Thymus (tissue), 11 donors: ENCODE data around the gene KIF26A. TPM values are rescaled to one million over a fixed set of nuclear protein-coding genes. Genes with fewer than 3 reads are reported as not detected.
"Not testable (repeated sequence)": the region's sequence is repeated elsewhere in the genome, so short reads cannot be mapped to it uniquely, and the experiment has no call there.

ENCODE experiments used
- DNase-seq, 9 donors: peaks; one replicate each; pipeline ENCODE4 v3.0.0-alpha.2; 2013; ENCODE audit warnings: low spot score in 9 of 9, low read depth in 6 of 9, missing footprints in 1 of 9
- H3K27ac ChIP-seq, 2 donors: one replicate each; pipeline ENCODE4 v1.5.1; 2013; ENCODE audit warnings: control low read depth in 1 of 2, low read depth in 1 of 2, low read length in 1 of 2, mild to moderate bottlenecking in 1 of 2, moderate library complexity in 1 of 2
- H3K27me3 ChIP-seq, 2 donors: one replicate each; pipeline ENCODE4 v1.5.1; 2013; ENCODE audit warnings: low read length in 1 of 2; ENCODE audit not compliant: control insufficient read depth in 2 of 2, insufficient read depth in 1 of 2
- H3K36me3 ChIP-seq, 2 donors: one replicate each; pipeline ENCODE4 v1.5.1; 2013; ENCODE audit warnings: low read length in 1 of 2, mild to moderate bottlenecking in 1 of 2, moderate library complexity in 1 of 2; ENCODE audit not compliant: control insufficient read depth in 2 of 2, insufficient read depth in 2 of 2
- H3K4me1 ChIP-seq, 2 donors: one replicate each; pipeline ENCODE4 v1.5.1; 2013; ENCODE audit warnings: low read length in 2 of 2; ENCODE audit not compliant: control insufficient read depth in 2 of 2, insufficient read depth in 2 of 2
- H3K4me3 ChIP-seq, 2 donors: one replicate each; pipeline ENCODE4 v1.5.1; 2013; ENCODE audit warnings: low read length in 2 of 2, control low read depth in 1 of 2, mild to moderate bottlenecking in 1 of 2
- H3K9me3 ChIP-seq, 2 donors: one replicate each; pipeline ENCODE4 v1.5.1; 2013; ENCODE audit warnings: low read length in 1 of 2, mild to moderate bottlenecking in 1 of 2; ENCODE audit not compliant: control insufficient read depth in 2 of 2, insufficient read depth in 1 of 2
- WGBS: extraction: QIAGEN DNeasy Blood & Tissue Kit; methylation state at CpG from one replicate; pipeline ENCODE4 v1.1.7; 2013; 5-methylcytosine and 5-hydroxymethylcytosine counted together
- polyA plus RNA-seq: library from polyadenylated mRNA; stranded (reverse); fragments of 200-250 nt; gene quantifications from one replicate; pipeline ENCODE4 v1.2.3, GENCODE V29; 2013
- total RNA-seq: library from RNA; stranded (reverse); fragments of 120-200 nt; gene quantifications from one replicate; pipeline ENCODE4 v1.2.4, GENCODE V29; 2013
- donor health status: healthy.

Gene KIF26A
- total and polyA plus RNA-seq, 2 donors, result 1.7 TPM

- no peaks in the 10 kb centered on the region for H3K4me1 ChIP-seq
- WGBS, result 86% methylated on average over 6 of the region's 6 CpGs
- H3K27ac ChIP-seq, result no peak overlapping the region
- DNase-seq, result no peak
- no peaks in the 10 kb centered on the region for H3K9me3 ChIP-seq
- no peak overlapping the region for H3K4me3 ChIP-seq
- H3K27me3 ChIP-seq, result no peaks in the 10 kb centered on the region
- H3K36me3 ChIP-seq, result no peaks in the 10 kb centered on the region
These were observed 67.4 kb downstream of the KIF26A start for GRCh38 chr14:104205781-104206180.

GRCh38 chr14:104206281-104206904 lies 68.0 kb downstream of the KIF26A start:
- Histone ChIP-seq H3K36me3 (no peaks in the 10 kb centered on the region), H3K27me3 (no peaks in the 10 kb centered on the region), H3K9me3 (no peaks in the 10 kb centered on the region), H3K4me3 (no peak overlapping the region), H3K27ac (no peak overlapping the region), H3K4me1 (no peaks in the 10 kb centered on the region)
- 65% methylated on average over 15 of the region's 15 CpGs for WGBS
- no peak for DNase-seq

- no peak for DNase-seq
- no peaks in the 10 kb centered on the region for H3K27me3 ChIP-seq
- 90% methylated on average over 22 of the region's 22 CpGs for WGBS
- no peak overlapping the region for H3K4me3 ChIP-seq
- H3K27ac ChIP-seq, result no peak overlapping the region
- H3K4me1 ChIP-seq, result no peaks in the 10 kb centered on the region
- H3K36me3 ChIP-seq, result no peaks in the 10 kb centered on the region
- H3K9me3 ChIP-seq, result no peaks in the 10 kb centered on the region
These were observed 69.0 kb downstream of the KIF26A start for GRCh38 chr14:104207142-104208014.

GRCh38 chr14:104208015-104208295 lies 69.6 kb downstream of the KIF26A start:
- H3K27me3 ChIP-seq, H3K9me3 ChIP-seq, H3K27ac ChIP-seq, H3K36me3 ChIP-seq, H3K4me3 ChIP-seq, H3K4me1 ChIP-seq, DNase-seq: not testable (repeated sequence)
- WGBS, result 94% methylated on average over 13 of the region's 13 CpGs

- not testable (repeated sequence) for DNase-seq, H3K4me1 ChIP-seq, H3K27ac ChIP-seq, H3K9me3 ChIP-seq, H3K36me3 ChIP-seq, H3K4me3 ChIP-seq, H3K27me3 ChIP-seq
- WGBS, result 98% methylated on average over 21 of the region's 21 CpGs
These were observed 69.9 kb downstream of the KIF26A start for GRCh38 chr14:104208331-104208730.

- not testable (repeated sequence) for H3K36me3 ChIP-seq, H3K27me3 ChIP-seq, H3K27ac ChIP-seq, H3K9me3 ChIP-seq, DNase-seq, H3K4me3 ChIP-seq, H3K4me1 ChIP-seq
- WGBS, result 90% methylated on average over 15 of the region's 15 CpGs
These were observed 70.7 kb downstream of the KIF26A start for GRCh38 chr14:104209071-104209470.

GRCh38 chr14:104209985-104210816 lies 71.8 kb downstream of the KIF26A start:
- no peaks in the 10 kb centered on the region for H3K9me3 ChIP-seq
- no peak for DNase-seq
- WGBS, result 89% methylated on average over 21 of the region's 21 CpGs
- no peaks in the 10 kb centered on the region for H3K27me3 ChIP-seq
- H3K27ac ChIP-seq, result no peak overlapping the region
- no peaks in the 10 kb centered on the region for H3K36me3 ChIP-seq
- H3K4me3 ChIP-seq, result no peak overlapping the region
- H3K4me1 ChIP-seq, result no peaks in the 10 kb centered on the region

- no peaks in the 10 kb centered on the region for H3K27me3 ChIP-seq
- 91% methylated on average over 11 of the region's 11 CpGs for WGBS
- no peak overlapping the region for H3K4me3 ChIP-seq
- no peak for DNase-seq
- H3K4me1 ChIP-seq, result no peaks in the 10 kb centered on the region
- H3K9me3 ChIP-seq, result no peaks in the 10 kb centered on the region
- no peaks in the 10 kb centered on the region for H3K36me3 ChIP-seq
- H3K27ac ChIP-seq, result no peak overlapping the region
These were observed 72.4 kb downstream of the KIF26A start for GRCh38 chr14:104210817-104211195.

GRCh38 chr14:104211215-104211614 lies 72.8 kb downstream of the KIF26A start:
- 90% methylated on average over 13 of the region's 13 CpGs for WGBS
- Histone ChIP-seq H3K9me3 (no peaks in the 10 kb centered on the region), H3K36me3 (no peaks in the 10 kb centered on the region), H3K4me1 (no peaks in the 10 kb centered on the region), H3K27ac (no peak overlapping the region), H3K27me3 (no peaks in the 10 kb centered on the region), H3K4me3 (no peak overlapping the region)
- no peak for DNase-seq
